Ureter (tissue), 1 donor: ENCODE measurements around the gene TESMIN. TPM values are rescaled to one million over a fixed set of nuclear protein-coding genes. Genes with fewer than 3 reads are reported as not detected.

Experiments used
- DNase-seq: peaks from one replicate; pipeline ENCODE4 v3.0.0-alpha.2; 2020; ENCODE audit warnings: low spot score
- total RNA-seq: library from RNA; stranded (reverse); gene quantifications from one replicate; pipeline ENCODE4 v1.2.4, GENCODE V29; 2023
- donor health status: DM: yes; HTN: yes; CAD: no.

The TESMIN gene
- total RNA-seq, 1 donor from 2014 or later = 7.7 TPM

DNA sequence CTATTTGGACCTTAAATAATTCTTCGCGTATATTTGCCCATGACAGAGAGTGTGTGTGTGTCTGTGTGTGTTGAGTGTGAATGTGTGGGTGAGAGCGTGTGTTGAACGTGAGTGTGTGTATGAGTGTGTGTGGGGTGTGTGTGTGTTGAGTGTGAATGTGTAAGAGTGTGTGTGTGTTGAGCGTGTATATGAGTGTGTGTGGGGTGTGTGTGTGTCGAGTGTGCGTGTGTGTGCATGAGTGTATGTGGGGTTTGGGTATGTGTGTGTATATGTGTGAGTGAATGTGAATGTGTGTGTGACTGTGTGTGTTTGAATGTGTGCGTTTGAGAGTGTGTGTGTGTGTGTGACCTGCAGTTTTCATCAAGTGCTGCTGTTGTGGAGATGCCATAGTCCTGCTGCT, 40.2 kb downstream of the TESMIN start:
- DNase-seq = no peak

DNA sequence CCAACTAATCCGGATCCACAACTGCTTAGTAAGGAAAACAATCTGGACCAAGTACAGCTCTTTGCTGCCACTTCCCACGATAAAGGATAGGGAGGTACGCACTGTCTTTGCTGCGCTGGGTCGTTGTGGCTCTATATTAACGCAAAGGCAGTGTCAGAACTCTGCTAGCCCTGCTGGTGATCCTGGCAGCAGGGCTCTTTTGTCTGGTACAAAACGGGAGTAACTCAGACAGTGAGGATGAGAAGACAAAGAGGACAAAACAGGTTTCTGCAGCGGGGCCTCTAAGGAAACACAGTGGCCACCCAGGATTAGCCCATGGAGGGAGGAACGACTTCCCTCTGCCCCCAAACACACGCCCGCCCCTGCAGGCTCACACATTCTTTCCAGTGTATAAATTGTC, 40.9 kb downstream of the TESMIN start:
- DNase-seq = no peak

DNA sequence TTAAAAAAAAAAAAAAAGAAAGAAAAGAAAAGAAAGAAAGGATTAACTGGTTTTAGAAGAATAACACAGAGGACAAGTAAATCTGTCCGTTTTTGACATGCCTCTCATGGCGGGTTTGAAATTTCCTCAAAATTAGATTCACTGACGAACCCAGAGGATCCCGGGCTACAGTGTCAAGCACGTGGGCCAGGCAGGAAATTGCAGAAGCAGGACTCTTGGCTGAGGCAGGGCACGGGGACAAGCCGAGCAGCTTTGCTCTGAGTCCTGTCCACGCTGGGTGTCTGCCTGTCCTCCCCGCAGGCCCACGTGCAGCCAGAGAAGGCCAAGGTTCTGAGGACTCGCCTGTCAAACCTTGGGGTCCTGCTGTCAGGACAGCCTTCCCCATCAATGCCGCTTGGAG, 42.3 kb downstream of the TESMIN start:
- no peak for DNase-seq

DNA sequence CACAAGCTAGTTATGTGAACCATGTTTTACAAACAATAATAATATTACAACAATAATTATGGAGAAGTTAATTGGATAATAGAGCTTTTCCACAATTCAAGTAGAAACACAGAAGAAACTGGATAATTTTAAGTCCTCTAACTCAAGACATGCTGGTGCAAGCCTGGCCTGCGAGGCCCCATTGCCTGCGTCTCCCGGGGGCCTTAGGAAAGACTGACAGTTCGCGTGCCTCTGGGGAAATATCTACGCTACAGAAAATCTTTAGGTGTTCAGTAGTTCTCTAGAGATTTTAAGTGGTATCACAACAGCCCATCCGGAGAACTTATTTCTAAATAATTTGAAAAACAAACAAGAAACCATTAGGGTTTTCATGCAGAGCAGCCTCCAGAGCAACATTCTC, 43.8 kb downstream of the TESMIN start:
- no peak for DNase-seq

DNA sequence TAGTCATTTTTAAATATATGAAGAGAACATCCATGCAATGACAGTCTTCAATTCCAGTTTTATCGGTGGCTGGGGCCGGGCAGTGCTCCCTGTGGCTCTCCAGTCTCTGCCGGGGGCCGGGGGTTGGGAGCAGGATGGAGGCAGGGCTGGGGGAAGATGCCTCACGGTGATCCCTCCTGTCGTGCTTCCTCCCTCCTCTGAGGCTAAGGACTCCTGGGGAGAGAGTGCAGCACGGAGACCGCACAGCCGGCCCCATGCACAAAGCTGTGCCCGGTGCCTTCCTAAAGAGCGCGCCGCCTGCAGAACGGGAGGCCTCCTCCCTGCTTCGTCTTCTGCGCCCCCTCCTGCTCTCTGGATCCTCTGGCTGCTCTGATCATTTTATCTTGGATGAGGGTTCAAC, 46.4 kb downstream of the TESMIN start:
- DNase-seq = no peak

DNA sequence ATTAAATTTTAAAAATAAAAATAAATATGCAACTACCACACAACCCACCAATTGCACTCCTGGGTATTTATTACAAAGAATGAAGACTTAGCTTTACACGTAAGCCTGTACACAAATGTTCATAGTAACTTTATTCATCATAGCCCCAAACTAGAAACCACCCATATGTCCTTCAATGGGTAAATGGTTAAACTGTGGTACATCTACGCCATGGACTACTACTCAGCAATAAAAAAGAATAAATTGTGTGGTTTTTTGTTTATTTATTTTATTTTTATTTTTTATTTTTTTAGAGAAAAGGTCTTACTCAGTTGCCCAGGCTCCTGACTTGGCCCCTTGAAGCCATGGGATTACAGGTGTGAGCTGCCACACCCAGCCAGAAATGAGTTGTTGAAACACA, 52.3 kb downstream of the TESMIN start:
- no peak for DNase-seq

DNA sequence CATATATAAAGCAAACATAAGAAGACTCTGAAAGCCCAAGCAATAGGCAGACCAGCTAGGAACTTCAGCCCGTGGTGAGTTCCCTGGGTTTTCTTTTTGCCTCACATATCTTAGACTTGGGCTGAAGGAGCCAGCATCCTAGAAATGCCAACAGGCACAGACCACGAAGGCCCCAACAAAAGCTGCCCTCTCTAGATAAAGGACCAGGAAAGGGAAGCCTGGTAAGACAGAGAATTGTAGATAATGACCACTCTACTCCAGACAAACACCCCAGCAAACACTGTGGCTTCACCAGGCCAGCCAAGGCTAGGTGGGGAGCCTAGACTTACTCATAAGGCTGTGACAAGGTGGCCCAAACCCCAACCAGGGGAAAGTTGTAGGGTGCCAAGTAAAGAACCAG, 55.8 kb downstream of the TESMIN start:
- no peak for DNase-seq

DNA sequence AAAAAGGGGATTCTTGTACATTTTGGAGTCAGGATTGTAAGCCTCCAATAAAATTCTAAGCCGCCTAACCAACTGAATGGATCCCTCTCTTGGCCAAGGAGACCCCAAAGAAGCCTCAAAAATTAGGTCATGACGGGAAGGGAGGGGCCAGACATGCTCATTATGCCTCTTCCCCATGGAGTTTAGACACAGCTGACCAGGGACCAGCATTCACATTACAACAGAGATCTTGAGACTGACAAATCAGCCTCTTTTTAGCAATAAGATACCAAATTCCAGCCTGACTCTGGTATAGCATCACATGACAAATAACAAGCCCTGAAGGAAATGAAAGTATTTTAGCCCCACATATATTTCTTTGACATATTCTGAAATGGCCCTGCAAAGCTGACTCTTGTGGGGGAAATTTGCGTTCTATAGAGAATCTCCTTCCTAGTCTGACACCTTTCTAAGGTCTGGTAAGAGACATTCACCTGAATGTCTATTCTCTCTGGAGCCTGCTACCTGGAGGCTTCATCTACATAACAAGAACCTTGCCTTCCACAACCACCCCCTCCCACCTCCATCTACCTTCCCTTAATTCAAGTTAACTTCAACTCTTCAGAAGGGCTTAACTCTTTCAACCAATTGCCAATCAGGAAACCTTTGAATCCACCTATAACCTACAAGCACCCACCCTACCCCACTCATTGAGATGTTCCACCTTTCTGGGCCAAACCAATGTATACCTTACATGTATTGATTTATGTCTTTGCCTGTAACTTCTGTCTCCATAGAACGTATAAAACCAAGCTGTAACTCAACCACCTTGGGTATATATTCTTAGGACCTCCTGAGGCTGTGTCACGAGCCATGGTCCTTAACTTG, 56.7 kb downstream of the TESMIN start:
- no peak for DNase-seq

DNA sequence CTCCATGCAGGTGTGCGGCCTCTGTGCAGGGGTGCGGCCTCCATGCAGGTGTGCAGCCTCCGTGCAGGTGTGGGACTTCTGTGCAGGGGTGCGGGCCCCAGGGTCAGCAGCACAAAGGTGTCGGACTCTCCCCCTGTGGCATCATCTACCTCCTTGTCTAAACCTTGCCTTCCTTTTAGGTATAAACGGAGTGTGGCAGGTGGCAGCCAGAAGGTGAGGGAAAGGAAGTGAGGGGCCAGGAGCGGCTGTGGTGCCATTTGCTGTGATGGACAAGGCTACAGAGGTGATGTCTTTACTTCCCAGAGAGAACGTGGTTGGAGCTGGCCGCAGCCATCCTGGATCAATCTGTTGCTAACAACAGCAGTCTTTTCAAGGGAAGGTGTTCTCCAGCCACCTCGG, 57.8 kb downstream of the TESMIN start:
- DNase-seq = no peak

DNA sequence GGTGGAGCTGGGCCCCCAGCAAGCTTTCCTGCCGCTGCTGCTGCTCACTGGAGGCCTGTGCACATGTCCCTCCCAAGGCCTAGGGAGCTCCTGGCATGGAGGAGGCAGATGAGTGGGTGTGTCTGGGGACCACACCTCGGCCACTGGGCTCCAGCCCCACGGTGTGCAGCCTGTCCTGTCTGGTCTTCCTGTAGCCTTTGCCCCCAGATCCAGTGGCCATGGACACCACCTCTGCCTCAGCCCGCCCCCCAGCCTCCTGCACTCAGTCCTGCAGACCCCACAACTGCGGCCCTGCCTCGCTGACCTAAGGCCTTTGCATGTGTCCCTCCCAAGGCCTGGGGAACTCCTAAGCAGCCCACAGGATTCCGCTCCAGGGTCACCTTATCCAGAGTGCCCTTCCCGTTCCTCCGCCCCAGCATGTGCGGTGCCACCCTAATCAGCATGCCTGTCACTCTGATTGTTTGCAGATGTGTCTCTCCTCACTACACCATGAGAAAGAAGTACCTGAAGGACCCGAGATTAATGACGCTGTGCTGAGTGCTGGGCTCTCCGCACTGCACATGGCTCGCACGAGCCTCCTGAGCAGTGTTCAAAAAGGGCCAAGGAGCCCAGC, 58.3 kb downstream of the TESMIN start:
- DNase-seq = no peak

DNA sequence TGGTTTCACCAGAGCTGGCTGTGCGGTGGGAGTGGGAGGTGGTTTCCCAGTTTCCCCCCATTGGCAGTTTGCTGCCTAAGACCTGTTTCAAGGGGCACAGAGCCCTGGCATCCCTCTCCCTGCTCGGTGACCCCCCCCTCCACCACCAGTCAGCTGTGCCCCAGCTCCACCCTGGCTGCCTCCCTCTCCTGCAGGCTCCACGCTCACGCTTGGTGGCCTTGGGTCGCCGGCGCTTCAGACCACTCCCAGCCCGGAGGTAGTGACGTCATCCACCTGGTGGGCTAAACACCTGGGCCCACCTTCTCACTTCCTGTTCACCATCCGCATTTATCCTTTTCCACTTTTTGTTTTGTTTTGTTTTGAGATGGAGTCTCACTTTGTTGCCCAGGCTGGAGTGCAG, 59.2 kb downstream of the TESMIN start:
- DNase-seq = no peak

DNA sequence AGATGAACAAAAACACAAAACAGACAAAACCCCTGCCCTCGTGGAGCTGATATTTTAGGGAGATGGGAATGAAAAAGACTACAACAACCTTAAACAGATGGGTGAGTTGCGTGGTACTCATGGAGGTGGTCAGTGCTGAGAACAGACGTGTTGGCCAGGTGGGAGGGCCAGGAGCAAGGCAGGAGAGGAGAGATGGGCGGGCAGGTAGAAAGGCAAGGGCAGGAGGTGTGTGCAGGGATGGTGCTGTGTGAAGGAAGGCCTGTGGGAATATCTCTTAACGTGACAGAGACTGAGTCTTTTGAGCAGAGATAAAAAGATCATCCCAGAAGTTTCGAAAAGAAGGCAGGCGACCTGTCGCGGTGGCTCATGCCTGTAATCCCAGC, 59.9 kb downstream of the TESMIN start:
- no peak for DNase-seq

DNA sequence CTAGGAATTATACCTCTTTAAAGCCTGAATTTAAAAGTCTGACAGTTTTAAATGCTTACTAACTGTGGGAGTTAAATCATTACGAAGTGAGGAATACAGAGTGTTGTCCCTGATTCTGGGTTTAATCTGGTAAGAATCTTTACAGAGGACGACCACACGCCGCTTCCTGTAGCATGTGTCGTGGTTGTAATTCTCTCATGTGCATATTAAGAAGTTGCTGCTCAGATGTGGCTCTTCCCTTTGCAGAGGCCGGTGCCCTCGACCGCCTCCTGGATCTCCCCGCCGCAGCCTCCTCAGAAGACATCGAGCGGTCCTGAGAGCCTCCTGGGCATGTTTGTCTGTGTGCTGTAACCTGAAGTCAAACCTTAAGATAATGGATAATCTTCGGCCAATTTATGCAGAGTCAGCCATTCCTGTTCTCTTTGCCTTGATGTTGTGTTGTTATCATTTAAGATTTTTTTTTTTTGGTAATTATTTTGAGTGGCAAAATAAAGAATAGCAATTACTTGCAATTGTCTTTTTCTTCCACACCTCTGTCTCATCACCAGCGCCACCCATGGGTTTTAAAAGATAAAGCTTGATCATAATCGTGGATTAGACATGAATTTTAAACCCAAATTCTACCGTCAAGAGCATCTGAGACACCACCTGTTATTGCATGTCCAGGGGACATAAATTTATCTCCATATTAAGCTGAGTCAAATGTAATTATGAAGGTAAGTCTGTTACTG, 60.5 kb downstream of the TESMIN start:
- DNase-seq = no peak

DNA sequence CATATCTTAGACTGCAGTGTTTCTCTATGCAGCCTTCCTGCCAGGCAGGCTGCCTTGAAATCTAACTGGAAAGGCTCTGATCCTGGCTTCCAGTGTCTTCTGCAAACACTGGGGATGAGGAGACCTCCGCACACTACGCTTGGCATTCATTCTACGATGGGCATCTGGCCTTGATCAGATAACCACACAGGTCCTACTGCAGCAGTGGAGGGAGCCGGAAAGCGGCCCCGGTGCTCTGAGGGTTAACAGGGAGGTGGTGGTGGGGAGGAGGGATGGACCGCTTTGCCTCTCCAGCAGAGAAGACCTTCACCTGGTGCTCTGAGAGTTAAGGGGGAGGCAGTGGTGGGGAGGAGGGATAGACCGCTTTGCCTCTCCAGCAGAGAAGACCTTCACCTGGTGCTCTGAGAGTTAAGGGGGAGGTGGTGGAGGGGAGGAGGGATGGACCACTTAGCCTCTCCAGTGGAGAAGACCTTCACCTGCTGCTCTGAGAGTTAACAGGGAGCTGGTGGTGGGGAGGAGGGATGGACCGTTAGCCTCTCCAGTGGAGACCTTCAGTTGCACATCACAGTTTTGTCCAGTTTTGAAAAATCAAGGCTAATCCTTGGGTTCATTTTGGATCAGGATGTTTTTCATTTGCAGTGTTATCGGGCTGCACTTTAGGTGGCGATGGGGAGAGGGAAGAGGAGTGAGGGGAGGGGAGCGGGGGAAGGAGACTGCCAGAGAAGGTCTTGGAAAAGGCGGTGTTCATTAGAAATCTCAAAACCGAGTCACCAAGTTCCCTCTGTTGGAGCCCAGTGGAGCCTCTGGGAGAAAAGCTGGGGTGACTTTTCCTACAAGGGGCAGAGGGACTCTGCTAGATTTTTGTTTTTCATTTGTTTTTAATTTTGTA, 61.3 kb downstream of the TESMIN start:
- DNase-seq = no peak

DNA sequence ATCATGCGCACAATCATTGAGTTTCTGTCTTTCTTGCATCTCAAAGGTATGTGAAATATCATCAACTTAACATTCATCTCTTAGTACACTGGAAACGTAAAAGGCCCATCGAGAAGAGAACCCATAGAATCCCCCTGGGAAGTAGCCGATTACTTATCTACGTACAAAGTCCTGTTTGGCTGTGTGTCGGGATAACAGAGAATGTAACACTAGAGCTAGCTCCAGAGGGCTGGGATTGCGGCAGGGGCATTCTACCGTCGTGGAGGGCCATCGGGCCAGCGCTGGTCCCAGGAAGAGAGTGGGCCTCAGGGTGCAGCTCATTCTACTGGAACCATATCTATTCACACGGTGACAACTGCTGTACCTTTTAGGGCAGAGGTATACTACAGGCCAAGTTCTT, 62.4 kb downstream of the TESMIN start:
- no peak for DNase-seq

DNA sequence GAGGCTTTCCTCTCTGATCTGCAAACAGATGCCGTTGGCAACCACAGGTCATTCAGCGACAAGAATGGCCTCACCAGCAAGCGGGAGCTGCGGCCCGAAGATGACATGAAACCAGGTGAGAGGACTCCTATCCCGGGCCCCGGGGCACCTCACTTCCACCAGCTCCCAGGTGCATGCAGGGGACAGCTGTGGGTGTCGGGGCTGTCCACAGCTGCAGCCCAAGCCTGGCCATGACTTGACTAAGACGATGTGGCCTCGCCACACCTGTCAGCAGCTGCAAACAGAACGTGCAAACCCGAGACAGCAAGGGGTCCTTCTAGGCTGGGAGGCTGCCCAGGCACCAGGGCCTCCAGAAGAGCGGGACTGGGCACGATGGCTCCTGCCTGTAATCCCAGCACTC, 63.3 kb downstream of the TESMIN start:
- no peak for DNase-seq

DNA sequence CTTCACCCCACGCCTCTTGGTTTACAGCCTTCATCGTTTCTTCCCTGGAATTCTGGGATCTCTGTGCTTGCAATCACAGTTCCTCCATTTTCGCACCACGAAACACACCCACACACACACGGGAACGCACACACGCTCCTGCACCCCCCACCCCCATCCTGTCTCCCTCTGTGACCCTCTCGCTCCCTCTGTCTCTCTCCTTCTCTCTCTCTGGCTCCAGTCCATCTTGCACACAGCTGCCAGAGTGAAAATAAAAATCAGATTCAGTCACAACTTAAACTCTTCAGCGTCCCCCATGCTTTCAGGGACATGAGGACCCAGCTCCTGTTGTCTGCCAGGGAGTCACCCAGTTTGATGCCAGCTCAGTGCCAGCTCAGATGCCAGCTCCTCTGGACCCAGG, 64.0 kb downstream of the TESMIN start:
- DNase-seq = no peak

DNA sequence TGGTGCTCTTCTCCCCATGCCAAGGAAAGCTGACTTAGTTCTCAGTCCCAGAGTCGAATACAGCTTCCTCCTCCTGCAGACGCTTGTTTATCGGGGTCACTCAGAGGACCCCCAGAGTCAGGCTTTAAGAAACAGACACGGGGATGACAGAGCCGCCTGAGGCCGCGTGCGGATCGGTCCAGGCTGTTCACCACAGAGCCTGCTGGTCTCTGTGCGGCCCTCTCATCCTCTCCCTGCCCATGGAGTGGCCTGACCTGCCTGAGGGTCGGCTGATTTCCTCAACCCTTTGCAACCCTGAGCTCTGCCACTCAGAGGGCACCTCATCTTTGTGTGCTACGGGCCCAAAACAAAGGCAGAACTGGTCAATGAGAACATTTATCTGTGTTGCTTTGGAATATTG, 64.8 kb downstream of the TESMIN start:
- DNase-seq = no peak

DNA sequence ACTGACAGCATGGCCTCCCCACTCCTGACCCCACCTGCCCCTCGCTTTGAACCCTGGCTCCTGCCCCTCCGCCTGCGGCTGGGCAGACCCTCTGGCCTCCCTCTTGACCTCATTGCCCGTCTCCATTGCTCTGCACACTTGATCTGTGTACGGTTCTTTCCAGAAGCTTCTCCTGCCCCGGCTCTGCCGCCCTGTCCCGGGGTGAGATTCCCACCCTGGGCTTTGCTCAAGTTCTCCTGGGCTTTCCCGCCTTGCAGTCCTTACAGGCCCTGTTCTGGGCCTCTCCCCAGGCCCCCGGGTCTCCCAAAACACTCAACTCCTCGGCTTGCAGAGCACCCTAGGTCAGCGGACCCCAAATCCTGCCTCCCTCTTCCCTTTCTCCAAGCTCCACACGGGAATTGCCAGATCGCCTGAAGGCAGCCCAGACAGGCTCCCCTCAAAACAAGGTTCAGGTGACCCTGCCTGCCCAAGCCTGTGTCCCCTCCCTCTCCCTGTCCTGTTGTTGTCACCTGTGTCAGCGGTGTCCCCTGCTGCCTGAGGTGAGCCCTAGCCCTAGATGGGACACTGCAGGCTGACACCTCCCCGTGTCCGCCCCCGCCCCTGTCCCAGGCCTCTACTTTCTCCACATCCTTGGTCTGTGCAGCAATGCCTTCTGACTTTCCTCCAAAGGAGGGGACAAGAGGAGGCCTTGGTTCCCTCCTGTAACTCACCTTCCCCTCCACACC, 65.5 kb downstream of the TESMIN start:
- no peak for DNase-seq

DNA sequence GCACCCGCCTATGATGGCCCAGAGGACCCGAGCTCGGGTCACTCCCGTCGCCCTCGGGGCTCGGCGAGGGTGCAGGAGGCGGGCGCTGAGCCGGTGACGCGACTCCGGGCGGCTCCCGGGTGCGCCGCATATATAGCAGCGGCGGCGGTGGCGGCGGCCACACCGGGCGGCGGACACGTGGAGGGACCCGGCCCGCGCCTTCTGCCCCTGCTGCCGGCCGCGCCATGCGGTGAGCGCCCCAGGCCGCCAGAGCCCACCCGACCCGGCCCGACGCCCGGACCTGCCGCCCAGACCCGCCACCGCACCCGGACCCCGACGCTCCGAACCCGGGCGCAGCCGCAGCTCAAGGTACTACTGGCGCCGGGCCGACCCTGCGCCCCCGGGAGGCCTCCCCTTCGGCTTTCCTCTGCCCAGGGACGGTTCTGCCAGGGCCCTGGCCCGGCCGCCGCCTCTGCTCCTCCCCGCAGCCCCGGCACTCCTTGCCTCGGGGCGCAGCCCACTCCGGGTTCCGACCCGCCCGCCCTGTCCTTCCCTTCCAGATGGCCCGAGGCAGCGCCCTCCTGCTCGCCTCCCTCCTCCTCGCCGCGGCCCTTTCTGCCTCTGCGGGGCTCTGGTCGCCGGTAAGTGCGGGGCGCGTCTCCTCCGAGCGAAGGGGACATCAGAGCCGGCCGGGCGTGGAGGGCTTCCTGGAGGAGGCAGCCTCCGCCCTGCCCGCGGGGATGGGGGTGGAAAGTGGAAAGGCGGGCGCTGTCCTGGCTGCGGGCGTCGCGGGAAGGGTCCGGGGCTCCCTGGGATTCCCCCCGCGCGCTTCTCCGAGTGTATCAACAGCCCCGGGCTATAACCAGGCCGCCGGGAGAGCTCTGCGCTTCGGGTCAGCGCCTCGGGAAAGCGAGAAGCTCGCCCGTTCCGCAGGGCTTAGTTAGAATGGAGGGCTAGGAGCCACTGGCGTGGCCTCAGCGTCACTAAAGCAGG, 66.6 kb downstream of the TESMIN start, which contains the start of gene GAL:
Gene GAL (plus strand): TSS at position 160 of the 972 bp plus-strand sequence. CDS start 380 bp downstream, at position 540.
- DNase-seq = no peak
